Stimulated activated CD4-positive, alpha-beta T cell treated with anti-CD3 and anti-CD28 coated beads, TNF-alpha, amount 100 ng/mL, for 48 hours (primary cell): ENCODE results near the gene ATP6V0A1.
"Not testable (repeated sequence)": the region's sequence is repeated elsewhere in the genome, so short reads cannot be mapped to it uniquely, and the experiment has no call there.

Experiments used
- DNase-seq, 3 donors: peaks; one replicate each; pipeline ENCODE4 v3.0.0-alpha.2; 2020; ENCODE audit warnings: low read depth in 3 of 3

Gene ATP6V0A1

DNA sequence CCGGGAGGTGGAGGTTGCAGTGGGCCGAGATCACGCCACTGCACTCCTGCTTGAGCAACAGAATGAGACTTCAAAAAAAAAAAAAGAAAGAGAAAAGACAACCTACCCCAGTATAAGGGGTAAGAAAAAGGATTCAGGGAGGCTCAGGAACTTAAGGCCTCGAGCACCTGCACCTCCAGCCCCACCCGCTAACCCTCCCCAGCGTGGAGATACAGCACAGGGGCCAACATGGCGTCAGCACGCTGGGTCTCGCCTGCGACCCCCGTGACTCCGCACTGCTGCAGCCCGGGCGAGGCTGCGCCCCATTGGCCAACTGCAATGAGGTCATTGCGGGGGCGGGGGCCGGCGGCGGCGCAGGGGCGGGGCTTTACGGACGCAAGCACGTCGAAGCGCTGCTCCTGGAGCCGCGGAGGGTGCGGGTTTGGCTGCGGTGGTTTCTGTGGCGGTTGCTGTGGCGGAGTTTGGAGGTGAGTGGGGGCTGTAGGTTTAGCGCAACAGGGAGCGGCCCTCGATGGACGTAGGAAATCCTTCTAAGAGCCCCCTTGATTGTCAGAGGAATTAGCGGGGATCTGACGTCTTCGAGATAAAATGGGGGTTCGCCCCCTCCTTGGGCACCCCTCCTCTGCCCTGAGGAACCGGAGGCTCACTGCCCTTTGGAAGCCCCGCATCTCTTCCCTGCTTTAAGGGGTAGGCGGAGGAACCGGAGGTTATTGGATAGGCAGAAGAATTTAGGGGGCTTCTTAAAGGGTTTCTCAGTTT lies at the start of gene ATP6V0A1:
Gene ATP6V0A1, plus strand, starts transcription at position 382 of the 759 bp plus-strand sequence. CDS start 2,017 bp downstream, outside the sequence.
- DNase-seq, result peak; percentile 84 to 93 (median 90)

DNA sequence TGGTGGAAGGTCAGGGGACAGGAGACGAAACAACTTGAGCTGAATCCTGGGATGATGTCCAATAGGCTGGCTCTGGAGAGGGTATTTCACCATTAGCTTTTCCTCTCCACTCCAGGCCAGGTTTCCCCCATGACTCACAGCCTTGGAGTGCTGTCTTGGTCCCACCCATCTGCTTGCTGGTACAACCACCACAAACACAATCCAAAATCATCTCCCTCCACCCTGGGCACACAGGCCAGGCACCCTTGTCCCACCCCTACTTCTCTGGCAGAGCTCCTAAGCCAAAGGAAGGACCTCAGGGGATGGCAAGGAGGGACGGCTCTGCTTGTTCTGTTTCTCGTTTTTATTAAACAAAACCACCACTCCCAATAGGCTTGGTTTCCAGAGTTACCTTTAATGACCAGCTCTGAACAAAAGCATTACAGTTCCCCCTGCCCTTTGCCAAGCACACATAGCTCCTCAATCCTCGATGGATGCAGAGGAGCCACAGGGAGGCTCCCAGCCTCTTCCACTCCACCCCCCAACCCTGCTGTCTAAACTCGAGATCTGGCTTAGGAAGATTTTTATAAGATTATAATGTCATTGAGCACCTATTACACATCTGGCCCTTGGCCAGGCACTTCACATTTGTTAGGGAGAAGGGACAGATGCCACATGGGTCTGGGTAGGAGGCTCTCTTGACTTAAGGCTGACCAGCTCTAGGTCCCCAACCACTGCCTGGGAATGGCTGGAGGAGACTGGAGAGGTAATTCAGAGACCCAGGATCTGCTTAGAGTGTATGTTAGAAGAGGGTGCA lies 49.0 kb upstream of the ATP6V0A1 start:
- no peak for DNase-seq

DNA sequence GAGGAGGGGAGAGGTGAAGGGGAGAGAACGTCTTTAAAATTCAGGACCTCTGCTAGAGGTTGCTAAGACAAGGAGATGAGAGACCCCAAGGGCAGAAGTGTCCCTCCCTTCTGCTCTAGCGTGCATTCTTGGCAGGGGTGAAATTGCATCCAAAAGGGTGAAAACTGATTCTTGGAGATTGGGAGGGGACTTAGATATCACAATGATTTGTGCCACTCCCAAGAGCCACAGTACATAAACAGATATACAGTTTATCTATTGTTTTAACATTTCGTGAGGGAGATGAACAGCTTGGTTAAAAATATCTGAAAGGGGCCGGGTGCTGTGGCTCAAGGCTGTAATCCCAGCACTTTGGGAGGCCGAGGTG lies 48.4 kb upstream of the ATP6V0A1 start:
- DNase-seq, result no peak

DNA sequence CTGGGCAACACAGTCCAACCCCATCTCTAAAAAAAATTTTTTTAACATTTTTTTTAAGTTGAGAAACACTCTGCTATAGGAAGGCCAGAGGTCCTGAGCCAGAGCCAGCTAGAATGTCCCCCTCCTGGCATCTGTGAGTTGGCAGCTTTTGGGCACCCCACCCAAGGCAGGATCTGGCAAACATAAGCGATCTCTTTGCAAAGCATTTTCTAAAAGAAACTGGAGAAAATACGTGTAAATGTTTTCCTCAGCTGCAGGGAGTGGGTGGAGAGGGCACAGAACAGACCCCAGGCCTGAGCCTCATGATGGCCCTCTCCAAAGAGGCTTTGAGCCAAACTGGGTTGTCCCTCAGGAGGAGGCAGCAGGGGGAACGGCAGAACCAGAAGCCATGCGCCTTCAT lies 47.3 kb upstream of the ATP6V0A1 start:
- DNase-seq, result no peak

DNA sequence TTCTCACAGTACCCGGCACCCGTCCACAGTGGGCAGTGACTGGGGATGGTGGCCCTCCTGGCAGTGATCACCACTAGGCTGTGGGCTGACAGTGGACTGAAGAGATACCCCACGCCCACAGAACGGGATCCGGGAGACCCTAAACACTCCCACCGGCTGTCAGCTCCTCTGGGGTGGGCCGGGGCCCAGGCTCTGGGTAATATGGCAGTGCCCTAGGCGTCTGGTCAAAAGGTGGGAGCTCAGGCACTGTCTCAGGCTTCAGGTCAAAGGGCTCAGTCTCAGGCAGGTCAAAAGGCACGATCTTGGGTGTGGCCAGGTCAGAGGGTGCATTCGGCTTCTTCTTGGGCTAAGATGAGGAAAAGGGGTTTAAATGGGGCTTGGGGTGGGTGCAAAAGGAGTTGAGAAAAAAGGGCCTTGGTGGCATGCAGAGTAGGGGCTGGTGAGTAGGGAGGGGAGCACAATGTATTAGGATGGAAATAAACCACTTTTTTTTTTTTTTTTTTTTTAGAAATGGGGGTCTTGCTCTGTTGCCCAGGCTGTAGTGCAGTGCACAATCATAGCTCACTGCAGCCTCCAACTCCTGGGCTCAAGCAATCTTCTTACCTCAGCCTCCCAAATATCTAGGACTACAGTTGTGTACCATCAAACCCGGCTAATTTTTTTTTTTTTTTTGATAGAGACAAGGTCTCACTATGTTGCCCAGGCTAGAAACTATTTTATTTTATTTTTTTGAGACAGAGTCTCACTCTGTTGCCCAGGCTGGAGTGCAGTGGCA lies 46.6 kb upstream of the ATP6V0A1 start:
- DNase-seq, result no peak

DNA sequence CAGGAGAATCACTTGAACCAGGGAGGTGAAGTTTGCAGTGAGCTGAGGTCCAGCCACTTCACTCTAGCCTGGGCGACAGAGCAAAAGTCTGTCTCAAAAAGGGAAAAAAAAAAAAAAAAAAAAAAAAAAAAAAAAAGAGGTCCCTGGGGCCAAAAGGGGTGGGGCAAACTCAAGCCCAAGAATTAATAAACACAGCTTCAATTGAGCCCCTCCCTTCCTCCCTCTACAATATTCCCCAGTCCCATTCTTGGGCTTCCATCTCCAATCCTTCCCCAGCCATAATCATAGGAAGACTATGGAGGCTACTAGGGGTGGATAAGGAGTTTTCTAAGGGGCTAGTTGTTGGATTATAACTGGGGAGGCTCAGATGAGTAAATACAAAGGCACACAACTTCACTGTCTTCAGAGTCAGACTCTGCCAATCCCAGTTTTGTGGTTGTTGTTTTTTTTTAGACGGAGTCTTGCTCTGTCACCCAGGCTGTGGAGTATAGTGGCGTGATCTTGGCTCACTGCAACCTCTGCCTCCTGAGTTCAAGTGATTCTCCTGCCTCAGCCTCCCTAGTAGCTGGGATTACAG lies 45.1 kb upstream of the ATP6V0A1 start:
- no peak for DNase-seq

DNA sequence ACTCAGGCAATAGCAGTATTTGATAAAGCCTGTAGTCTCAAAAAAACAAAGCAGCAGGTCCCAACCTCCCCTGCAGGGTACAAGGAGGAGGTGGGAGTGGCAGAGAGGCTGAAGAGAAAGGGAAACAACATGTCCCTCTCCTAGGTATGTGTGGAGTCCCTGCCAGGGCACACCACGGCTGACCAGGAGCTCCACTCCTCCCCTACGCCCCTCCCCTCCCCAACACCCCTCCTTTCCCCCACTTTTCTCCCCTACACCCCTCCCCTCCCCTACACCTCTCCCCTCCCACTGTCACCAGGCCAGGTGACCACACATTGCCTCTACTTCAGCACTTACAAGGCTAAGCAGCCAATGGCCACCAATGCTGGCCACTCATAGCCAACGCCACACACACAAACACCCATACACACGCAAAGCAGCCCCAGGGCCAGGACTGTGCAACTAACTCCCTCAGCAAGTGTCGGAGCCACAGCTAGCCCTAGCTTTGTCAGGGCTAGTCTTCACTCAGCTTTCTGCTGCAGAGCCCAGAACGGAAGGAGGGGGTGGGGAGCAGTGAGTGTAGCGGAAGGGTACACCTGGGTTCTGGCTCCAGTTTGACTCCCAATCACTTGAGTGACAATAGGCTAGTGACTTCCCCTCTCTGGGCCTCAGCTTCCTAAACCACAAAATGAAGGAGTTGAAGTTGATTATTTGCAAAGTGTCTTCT lies 43.8 kb upstream of the ATP6V0A1 start:
- DNase-seq, result peak; percentile 26 to 73 (median 41)

DNA sequence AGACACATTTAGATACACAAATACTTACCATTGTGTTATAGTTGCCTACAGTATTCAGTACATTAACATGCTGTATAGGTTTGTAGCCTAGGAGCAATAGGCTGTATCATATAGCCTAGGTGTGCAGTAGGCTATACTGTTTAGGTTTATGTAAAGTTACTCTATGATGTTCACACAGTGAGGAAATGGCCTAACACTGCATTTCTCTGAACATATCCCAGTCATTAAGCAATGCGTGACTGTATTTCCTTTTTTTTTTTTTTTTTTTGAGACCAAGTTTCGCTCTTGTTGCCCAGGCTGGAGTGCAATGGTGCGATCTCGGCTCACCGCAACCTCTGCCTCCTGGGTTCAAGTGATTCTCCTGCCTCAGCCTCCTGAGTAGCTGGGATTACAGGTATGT lies 40.7 kb upstream of the ATP6V0A1 start:
- not testable (repeated sequence) for DNase-seq

DNA sequence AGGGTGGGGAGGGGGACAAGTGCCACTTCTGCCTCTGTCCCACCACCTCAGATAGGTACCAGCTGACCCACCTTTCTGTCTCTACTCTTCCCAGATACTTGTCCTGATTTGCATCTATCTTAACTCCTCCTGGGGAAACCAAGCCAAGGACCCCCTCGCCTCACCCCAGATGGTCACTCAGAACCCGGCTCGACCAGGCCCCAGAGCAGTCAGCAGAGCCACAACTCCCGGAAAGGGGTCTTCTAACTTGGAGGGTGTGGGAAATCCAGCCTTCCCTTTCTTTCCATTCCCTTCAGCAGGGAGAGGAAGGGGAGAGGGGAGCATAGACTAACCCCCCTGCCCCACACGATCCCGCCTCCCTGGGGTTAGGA lies 37.6 kb upstream of the ATP6V0A1 start:
- DNase-seq, result no peak

DNA sequence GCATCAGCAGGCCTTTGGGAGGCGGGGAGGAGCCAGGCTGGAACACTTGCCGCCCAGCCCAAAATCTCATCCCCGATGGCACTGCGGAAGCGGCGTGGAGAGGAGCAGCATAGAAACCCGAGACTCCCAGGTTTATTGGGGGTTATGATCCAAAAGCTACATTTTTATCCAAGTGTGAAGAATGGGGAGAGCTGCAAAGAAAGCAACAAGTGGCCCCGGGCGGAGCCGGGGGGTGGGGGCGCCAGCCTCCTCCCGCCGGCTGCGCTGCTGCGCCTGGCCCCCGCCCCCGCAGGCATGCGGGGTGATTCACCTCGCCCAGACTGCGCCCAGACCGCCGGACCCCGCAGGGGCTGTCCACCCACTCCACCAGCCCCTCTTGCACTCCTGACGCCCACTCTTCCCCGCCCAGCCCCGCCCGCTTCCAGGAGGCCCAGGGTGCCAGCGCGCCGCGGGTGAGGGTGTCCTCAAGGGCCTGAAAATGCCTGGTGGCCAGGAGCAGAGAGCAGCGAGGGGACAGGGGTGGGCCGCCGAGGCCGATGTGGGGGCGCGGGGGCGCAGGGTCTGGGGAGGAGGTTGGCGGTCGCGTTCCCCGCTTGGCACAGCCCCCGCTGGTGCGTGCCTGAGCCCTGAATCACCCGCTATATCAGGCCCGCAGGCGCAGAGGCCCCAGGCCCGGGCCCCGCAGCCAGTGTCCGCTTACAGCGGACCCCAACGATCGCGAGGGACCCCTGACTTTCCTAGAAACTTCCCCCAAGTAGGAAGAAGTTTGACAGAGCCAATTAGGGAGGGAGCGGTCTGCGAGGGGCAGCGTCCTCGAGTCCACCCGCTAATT lies 37.0 kb upstream of the ATP6V0A1 start:
- no peak for DNase-seq

DNA sequence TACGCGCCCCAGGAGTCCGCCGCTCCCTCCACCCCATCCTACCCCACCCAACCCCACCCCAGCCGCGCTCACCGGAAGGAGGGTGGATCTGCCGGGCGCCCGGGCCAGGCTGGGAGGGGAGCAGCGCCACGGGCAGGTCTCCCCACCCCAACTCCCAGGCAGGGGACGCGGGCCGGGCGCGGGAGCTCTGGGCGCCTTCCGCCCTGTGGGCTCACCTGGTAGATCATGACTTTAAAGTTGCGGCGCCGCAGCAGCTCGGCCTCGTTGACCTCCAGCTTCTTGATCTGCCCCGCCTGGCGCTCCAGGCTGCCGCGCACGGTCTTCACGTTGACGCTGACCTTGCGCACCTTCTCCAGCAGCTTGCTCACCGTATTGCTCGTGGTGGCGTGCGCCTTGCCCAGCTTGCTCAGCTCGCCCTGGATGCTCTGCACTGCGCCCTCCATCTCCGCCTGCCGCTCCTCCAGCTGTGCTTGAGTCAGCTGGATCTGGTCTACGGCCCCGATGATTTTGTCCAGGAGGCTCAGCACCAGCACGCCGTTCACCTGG lies 36.2 kb upstream of the ATP6V0A1 start:
- peak in 1 of 3 donors; percentile 26 for DNase-seq

DNA sequence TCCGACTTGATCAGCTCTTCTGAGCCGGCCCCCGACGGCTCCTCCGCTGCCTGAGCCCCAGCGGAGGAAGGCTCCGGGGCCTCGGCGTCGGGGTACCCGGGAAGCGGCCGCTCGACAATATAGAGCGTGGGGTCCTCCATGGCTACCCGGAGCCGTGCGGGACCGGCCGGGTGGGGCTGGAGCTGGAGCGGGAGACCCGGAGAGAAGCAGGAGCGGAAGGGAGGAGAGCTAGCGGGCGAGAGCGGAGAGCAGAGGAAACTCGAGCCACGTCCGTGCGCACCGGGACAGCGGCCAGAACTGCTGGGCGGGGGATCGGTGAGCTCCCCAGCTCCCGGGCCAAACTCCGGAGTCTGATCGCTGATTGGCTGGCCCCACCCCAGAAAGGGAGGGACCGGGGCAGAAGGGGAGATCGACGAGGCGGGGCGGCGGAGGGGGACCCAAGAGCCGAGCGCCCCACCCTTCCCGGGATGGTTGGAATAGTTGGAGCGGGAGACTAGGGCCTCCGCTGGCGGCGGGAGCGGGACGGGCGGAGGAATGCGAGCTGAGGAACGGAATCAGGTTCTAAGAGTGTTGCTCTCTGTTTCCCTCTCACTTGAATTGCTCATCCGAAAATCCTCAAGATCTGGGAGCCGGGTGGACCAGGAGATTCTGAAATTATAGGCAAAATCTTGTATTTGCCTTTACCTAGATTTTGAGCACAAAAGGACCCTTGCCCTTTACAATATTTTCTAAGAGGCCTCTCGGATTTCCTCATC lies 35.5 kb upstream of the ATP6V0A1 start, which contains the start of gene CAVIN1:
Gene CAVIN1, minus strand, starts transcription at position 299 of the 755 bp plus-strand sequence. Its CDS starts 159 bp downstream, at position 140.
- peak in 1 of 3 donors; percentile 27 for DNase-seq

DNA sequence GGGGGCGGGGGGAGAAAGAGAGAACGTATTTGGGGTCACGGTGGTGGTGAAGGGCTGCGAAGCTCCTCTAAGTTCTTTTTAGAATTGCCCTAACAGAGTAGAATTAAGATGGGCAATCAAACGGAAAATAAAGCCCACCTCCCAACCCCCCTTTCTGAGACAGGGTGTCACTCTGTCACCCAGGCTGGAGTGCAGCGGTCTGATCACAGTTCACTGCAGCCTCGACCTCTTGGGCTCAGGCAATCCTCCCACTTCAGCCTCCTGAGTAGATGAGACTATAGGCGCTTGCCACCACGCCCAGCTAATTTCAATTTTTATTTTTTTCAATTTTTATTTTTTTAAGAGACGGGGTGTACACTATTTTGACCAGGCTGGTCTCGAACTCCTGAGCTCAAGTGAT lies 34.9 kb upstream of the ATP6V0A1 start:
- DNase-seq, result no peak

DNA sequence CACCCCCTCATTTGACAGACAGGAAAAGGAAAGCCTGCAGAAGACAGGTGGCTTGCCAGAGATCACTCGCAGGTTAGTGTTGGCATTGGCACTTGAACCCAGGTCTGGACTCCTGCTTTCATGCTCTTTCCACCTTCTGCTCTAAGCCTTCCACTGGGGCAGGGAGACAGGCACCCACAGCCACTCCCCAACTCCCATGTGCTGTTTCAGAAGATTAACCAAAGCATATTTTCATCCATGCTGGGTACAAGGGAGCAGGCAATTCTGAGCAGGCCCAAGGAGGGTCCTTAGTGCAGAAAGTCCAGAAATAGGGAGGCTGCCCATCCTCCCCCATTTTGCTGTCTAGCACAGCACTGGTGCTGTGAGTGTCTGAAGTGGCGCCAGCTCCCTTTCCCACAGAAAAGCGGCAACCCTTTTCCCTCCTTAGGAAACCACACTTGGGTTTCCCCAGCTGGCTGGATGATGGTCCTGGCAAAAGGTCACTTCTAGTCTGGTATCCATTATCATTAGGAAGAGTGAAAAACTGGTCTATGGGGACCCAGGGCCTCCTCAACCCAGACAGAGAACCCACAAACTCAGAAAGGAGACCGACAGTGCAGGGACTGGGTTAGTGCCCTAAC lies 33.6 kb upstream of the ATP6V0A1 start:
- no peak for DNase-seq

DNA sequence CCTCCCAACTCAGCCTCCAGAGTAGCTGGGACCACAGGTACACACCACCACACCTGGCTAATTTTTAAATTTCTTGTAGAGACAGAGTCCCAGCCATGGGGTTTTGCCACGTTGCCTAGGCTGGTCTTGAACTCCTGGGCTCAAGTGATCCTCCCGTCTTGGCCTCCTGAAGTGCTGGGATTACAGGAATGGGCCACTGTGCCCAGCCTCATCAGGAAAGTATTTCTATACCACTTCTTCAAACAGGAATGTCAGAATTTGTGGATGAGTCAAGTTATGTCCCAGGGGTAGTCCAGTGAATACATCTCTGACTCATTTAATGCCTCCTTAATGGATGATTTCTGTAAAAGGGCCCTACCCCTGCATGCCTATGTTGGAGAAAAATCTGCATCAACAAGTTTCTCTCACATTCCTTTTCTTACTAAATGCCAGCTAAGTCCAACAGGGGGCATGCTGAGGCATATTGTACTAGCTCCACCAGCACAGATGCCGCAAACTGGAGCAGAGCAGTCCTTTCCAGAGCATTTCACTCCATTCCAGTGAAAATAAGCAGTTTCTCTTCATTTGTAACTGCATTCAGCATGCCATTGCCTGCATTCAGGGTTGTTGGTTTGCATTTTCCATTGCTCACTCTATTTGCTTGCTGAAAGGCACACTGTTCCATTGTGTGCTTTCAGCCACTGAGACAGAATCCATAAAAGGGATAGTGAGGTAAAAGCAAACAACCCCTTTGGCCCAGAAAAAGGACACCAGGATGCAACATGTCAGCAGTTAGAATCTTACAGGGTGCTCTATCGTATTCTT lies 30.3 kb upstream of the ATP6V0A1 start:
- DNase-seq, result peak in 1 of 3 donors; percentile 15

DNA sequence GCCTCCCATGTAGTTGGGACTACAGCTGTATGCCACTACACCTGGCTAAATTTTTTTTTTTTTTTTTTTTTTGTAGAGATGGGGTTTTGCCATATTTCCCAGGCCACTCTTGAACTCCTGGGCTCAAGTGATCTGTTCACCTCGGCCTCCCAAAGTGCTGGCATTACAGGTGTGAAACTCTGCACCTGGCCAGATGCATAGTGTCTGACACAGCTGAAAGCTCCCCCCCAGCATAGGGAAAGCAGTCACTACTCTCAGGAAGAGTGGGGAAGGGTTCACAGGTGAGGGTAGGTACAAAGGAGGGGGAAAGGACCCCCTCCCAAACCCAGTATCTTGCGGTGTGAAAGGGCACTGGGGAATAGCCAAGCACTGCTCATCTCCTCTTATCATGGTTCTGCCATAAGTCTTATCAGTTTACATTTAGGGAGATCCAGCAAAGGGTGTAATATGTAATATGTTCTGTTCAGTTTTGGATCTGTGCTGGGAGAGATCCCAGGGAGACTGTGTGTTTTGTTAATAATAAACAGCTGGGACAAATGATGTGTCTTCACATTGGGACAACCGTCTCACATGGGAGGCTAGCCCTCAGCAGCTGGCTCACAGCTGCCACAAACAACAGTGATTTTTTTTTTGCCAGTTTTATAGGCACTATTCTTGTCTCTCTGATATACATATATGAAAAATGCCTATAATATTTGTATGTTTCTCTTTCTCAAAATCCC lies 28.8 kb upstream of the ATP6V0A1 start:
- DNase-seq, result no peak

DNA sequence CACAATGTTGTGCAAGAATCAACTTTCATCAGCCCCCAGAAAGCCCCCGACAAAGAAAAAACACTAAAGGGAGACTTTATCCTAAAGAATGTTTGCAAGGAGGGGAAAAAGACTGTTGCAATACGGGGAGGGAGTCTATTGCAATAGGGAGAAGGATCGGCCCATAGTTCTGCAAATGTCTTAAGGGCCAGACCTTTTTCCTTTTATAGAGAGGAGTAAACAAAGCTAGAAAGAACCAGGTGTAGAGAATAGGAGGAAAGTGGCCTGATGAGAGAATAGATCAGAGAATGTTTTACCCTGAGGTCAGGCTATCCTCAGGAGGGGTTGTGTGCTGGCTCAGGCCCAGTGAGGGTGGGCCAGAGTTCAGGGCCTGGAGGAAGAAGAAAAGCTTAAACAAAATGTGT lies 26.9 kb upstream of the ATP6V0A1 start:
- no peak for DNase-seq
